ENCODE data around the gene AUH.

GRCh38 chr9:91253488-91253887 is 108.2 kb downstream of the AUH start:
- TF ChIP-seq CTCF (IDR thresholded peaks at IDR 0.05) (no peak), ZFX (IDR thresholded peaks at IDR 0.05; ENCODE audit: borderline replicate concordance) (no peak)

All from 22Rv1 (cell line).